Cerebellar cortex (tissue), 1 donor: ENCODE results near the gene AMHR2.
A peak's percentile ranks its signal among the peaks of the same experiment; 100 is the strongest.

Experiments
- DNase-seq: peaks from one replicate; pipeline ENCODE4 v3.0.0-alpha.2; 2015; ENCODE audit warnings: low spot score

The AMHR2 gene

DNA sequence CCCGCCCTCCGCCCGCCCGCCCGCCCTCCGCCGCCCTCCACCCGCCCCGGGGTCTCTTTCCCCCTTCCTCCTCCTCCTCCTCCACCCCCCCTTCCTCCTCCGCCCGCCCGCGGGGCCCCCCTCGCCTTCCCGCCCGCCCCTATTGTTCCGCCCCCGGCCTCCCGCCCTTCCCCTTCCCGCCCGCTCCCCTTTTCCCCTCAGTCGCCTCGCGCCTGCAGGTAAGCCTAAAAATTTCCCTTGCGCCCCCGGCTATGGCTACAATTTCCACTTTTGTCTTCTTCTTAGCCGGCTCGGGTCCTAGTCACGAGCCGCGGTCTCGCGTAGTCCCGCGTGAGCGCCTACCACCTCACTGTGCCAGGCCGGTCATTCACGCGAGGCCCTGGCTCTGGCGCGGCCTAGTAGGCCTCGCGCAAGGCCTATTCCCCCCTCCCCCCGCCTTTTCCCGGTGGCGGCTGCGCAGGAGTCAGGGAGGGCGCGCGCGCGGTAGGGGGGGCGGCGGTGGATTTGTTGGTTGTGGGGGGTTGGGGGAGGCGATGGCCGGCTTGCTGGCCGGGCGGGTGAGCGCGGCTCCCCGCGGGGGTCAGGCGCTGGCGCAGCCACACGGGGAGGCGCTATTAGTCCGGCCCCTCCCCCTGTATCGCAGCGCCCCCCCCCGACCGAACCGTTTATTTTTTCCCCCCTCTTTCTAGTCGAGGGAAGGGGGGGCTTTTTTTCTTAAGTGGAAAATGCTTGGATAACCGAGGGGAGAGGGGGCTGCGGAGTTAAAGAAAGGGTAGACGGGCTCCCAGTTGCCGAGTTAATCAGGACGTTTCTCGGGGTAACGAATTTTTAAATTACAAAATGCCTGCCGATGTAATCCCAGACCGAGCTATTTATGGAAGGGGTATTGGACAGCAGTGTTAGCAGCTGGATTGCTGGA is 28.8 kb downstream of the AMHR2 start:
- peak; percentile 72 for DNase-seq

DNA sequence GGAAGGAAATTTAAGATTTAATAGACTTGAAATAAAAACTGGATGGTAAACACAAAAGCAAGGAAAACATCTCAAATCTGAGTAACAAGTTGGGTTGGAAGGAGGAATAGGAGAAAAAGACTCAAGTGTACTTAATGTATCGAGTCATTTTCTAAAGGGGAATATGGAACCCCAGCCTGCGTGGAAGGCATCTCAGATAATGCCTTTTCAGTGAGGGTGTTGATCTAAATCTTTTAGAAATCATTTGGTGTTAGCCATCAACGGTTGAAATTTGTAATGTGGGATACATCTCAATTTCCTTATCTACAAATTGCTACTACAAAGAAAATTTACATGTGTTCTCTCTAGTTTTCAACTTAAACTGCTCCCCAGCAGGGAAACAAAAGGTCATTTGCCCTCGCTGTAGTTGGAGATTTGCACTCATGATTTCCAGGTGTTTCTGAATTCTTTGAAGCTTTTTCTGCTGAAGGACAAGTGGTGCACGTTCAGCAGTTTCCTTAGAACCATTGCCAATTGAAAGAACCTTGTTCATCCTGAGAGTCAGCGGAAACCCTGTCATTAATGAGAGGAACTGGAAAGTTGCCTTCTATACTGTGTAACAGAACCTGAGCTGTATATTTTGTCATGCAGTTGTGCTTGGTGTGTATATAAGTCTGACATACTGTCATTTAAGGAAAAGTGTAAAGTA is 30.4 kb downstream of the AMHR2 start:
- DNase-seq = no peak

DNA sequence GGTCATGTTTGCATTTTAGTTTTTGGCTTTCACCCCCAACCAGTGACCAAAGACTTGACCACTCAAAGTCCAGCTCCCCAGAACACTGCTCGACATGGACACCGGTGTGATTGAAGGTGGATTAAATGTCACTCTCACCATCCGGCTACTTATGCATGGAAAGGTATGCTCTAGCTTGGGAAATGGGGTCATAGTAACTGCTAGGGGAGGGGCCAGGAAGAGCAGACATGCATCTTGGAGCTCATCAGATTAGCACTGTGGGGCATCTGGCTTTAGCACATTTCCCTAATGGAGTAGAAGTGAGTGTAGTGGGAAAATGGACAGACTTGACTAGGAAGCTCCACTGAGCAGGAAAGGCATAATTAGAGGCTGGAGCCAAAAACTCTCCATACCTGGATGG is 31.1 kb downstream of the AMHR2 start:
- DNase-seq = peak; percentile 96

DNA sequence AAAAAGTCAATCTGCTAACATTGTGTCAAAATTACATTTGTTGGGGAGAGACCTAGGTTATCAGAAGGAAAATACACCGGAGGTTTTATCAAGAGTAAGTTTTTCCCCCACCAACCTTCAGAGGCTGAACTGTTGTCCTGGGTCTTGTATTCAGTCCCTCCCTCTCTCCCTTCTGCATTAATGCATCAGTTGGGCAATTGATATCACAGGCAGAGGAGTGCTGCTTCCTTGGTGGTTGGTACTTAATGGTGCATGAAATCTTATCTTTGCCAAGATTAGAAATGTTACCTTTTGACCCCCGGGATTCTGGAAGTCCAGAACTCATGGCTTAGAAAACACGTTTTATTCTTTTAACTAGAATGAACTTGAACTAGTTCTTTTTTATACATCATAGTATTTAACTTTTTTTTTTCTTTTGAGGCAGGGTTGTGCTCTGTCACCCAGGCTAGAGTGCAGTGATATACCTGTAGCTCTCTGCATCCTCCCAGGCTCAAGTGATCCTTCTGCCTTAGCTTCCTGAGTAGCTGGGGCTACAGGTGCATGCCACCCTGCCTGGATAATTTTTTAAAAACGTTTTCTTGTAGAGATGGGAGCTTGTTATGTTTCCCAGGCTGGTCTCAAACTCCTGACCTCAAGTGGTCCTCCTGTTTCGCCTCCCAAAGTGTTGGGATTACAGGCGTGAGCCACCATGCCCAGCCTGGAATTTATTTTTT is 33.2 kb downstream of the AMHR2 start:
- DNase-seq = no peak

DNA sequence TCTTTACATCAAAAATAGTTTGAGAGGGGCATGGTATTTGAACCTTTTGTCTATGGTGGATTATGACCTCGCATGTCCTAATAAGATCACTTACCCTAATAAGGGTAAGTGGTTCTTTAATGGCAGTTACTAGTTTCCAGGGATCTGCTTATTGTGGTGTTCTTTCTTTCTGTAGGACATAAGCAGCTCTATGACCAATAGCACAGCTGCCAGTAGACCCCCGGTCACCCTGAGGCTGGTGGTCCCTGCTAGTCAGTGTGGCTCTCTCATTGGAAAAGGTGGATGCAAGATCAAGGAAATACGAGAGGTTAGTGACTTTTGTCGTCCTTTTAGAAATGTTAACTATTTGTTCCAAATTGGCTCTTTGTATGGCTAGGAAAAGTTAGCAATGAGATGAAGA is 35.4 kb downstream of the AMHR2 start:
- DNase-seq = no peak

DNA sequence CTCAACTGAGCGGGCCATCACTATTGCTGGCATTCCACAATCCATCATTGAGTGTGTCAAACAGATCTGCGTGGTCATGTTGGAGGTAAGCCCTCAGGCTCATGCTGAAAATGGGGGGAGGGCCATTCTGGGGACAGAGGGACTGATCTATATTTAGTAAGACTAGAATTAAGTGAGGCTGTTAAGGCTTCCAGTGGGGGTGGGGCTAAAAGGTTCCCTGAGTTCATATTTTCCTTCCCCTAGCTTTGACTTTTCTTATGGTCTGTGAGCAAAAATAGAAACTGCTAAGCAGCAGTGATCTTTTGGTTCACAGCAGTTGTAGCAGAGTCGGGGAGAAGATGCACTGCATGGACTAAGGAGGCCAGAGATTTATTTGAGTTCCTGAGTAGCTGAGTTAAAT is 37.4 kb downstream of the AMHR2 start:
- no peak for DNase-seq

DNA sequence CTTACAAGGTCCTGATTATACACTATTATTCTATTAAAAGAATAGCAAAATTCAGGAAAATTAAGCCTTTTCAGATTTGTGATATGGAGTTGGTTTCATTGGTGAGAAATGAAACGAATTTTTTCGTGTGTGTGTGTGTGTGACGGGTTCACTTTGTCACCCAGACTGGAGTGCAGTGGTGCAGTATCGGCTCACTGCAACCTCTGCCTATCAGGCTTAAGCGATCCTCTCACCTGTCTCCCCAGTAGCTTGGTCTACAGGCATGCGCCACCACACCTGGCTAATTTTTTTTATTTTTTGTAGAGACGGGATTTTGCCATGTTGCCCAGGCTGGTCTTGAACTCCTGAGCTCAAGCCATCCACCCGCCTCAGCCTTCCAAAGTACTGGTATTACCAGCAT is 37.9 kb downstream of the AMHR2 start:
- no peak for DNase-seq

DNA sequence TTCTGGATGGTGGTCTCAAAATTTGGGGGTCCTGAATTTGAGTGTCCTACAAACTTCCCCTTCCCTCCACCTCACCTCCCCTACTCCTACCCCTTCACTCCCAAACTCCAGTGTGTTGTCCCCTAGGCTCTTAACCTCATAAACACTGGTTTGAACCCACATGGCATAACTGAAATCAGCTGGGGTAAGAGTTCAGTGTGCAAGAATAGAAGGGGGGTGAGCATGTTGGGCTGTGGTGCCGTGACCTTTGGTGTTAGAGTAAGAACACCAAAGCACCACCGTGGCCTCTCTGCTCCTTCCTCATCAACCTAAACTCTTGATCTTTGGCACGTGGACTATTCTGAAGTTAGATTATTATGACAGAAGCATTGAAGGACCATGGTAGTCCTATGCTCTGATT is 39.3 kb downstream of the AMHR2 start:
- DNase-seq = no peak

DNA sequence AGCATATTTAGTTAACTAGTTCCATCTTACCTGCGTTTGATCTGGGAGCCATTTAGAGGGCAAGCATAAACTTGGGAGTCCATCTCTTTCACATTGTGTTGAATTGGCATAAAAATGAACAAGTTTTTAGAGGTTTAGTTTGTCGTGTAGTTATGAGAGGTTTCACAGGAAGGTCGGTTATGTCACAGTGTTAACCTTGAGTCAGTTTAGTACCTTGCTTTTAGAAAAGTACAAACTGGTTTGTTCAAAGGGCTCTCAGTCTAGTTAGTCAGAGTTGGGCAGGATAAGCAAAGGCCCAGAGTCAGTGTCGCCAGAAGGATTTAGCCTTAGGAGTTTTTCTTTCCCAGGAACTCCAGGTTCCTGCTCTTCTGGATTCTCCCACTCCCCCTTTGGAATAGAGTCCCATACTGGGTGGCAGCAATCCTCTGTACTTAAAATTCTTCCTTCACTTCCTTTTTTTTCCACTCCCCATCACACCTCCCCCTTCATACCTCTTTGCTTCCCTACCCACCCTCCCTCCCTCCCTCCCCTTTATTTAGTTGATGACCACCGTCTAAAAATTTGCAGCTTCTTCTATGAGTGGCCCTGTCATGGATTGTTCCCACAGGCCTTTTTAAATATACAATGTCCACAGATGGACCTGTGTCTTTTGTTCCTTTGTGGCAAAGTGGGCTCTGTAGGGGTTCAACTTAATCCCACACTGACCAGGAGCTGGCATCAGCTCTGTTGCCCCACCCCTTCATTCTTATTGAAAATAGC is 40.3 kb downstream of the AMHR2 start:
- no peak for DNase-seq

DNA sequence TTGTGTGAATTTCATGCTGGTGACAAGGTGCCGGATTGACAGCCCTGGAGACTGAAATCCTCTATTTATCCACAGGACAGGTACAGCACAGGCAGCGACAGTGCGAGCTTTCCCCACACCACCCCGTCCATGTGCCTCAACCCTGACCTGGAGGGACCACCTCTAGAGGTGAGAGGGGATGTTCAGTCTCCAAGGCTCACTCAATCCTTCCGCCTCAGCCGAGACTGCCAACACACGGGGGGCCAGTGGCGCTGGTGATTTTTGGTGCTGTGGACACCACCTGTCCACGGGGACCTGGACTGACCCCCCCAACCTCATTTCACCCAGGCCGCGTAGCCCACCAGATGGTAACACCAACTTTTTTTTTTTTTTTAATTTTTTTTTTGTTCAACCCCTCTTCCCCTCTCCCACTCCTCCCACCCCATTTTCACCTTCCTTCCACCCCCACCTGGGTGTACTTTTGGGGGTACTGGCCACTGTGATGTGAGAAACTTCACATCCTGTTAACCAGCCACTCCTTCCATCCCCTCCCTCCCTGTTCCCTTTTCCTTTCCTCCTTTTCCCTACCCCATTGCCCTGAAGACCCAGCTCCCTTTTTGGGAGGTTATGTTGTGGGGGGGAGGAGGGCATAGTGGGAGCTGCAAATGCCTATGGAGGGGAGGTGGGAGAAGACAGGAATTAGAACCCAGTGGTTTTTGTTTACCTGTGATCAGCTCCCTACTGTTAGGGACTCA is 41.2 kb downstream of the AMHR2 start:
- DNase-seq = no peak

DNA sequence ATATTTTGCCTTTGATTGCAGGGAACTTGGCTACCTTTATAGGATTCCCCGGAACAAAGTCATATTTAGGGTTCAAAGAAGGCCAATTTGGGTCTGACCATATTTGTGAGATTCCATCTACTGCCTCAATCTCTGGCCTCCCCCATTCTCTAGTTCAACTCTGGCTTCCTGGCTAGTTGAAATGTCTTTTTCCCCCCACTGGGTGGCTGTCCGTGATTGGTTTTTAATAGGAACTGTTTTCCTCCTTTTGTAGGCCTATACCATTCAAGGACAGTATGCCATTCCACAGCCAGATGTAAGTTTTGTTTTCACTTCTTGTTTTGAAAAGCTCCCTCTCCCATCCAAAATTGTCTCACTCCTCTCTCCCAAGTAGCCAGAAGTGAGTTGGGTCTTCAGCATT is 42.0 kb downstream of the AMHR2 start:
- DNase-seq = no peak

DNA sequence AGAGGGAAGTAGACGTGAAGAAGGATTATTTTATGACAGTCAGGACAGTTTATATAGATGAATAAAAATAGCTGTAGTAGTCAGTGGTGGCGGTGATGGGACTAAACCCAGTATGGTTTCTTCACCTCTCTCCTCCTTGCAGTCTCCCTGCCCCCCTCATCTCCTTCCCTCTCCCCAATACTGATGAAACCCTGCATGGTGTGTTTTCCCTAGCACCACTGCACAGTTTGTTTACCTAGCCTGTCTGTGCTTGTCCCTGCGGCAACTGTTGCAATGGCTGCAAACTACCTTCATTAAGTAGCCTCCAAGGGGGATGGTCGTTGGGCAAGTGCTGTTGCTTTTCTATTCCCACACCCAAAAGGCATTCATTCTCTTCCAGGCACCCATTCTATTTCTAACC is 43.0 kb downstream of the AMHR2 start:
- no peak for DNase-seq

DNA sequence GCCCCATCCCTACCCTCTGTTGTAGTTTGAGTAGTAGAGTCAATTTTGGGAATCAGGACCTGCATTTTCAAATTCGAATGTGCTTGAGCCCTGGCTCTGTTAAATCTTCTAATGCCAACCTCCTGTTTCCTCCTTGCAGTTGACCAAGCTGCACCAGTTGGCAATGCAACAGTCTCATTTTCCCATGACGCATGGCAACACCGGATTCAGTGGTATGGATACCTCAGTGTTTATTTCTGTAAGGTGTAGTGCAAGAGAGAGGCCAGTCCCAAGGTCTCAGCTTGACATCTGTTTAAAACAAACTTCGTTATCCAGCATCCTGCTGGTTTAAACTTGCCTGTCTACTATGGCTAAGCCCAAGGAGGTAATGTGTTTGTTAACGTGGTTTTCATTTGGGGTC is 43.4 kb downstream of the AMHR2 start:
- no peak for DNase-seq

DNA sequence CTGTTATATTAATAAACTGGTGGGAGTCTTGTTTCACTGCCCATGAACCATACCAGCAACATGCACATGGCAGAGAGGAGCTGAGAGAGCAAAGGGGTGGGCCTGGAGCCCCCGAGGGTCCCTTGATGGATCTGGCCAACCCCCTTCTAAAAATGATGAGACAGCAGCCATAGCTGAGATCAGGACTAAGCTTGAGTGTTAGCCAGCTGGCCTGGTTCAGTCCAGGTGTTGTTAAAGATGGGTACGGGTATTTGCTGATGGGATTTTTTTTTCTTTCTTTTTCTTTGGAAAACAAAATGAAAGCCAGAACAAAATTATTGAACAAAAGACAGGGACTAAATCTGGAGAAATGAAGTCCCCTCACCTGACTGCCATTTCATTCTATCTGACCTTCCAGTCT is 44.2 kb downstream of the AMHR2 start:
- no peak for DNase-seq

DNA sequence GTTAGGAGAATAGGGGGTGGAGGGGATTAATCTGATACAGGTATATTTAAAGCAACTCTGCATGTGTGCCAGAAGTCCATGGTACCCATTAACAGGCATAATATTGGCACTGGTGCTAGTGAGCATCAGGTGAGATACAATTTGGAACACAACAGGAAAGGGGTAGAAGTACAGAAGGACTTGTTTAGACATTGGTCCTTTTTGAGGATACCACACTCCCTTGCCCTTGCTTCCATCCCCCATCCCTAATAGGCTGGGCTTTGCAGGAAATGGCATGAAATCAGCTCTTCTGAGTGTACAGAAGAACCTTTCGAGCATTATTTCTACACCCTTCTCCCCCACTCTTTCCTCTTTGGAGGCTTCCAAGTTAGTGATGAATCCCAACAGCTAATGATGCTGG is 44.6 kb downstream of the AMHR2 start:
- no peak for DNase-seq

DNA sequence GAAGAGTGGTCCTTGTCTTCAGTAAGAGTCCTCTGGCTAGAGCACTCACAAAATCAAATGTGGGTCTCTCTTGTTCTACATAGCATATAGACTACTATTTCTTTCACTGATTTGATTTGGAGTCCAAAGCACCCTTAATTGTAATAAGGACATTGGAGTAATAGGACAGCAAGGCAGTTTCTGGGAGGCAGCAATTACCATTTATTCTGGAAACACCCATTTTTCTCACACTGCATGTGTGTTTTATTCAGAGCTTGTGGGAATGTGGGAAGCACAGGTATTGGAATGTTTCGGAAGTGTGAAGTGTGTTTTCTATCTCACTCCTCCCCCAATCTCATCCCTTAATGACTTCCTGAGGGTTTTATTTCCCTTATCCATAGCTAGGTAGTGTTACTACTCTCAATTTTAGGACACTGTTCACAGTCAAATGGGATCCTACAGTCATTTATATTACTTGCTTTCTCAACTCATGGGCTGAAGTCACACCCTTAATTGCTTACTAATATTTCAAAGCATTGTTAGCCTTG is 48.5 kb downstream of the AMHR2 start:
- DNase-seq = no peak

DNA sequence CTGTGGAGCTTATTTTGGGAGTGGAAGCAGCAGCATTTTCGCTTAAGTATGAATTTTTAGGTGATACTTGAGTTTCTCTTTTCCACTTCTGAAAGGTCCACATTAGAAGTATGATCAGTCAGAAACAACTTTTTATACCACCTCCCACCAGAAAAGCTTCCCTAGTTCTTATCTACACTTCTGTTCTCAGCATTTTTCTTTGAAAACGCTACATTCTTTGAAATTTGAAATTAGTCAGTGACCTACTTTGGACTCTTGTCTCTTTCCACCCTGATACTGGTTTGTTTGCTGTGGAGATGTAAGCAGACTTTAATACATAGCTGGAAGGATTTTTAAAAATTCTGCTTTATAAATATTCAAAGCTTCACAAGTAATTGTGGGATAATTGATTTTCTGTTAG is 50.4 kb downstream of the AMHR2 start:
- DNase-seq = no peak

DNA sequence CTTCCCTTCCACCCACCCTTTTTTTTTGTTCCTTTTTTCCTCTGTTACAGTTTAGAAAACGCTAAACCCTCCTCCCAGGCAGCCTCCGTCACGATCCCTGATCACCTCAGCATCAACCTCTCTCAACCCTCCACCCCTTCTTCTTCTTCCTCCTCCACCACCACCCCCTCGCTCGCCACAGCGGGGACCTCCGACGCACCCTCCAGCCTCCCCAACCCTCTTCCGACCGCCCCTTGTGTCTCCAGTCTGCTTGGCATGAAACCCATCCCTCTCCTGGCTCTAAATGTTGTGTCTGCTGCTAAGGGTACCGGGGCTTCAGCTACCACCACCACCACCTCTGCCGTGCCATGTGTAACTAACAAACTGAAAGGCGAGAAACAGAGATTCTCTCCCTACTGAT is 51.2 kb downstream of the AMHR2 start:
- no peak for DNase-seq

DNA sequence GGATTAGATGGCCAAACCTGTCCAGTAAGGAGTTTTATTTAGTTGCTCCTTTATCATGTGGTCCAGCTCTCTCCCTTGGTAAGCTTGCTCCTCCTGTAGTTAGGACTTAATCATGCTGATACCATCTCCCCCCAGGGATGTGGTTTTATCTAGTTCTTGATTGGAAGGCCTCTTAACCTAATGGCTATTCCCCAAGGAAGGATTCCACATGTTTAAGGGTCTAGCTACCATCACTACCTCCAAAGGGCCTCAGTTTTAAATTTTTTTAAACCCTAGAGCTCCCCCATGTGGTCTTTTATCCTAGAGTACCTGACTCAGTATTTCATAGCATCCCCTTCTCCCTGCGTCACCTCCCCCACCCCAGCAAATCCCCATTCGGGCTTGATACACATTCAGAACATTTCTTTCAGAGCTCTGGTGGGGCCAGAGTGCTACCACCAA is 53.1 kb downstream of the AMHR2 start:
- peak; percentile 69 for DNase-seq

DNA sequence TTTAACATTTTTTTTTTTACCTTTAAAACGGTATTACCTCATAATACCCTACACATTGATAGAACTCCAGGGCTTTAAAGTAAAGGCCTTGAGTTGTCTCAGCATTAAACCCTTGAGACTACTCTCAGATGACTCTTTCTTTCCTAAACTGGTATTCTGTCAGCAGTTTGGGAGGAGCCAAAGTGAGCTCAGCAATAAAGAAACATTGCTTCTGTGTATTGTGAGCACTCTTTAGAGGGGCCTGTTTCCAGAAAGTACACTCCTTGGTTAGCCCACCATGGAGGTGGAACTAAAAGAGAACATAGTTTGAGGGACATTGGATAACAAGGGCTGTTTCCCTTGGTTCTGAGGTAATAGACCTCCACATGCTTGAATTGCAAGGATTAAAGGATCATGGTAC is 55.2 kb downstream of the AMHR2 start:
- DNase-seq = no peak

DNA sequence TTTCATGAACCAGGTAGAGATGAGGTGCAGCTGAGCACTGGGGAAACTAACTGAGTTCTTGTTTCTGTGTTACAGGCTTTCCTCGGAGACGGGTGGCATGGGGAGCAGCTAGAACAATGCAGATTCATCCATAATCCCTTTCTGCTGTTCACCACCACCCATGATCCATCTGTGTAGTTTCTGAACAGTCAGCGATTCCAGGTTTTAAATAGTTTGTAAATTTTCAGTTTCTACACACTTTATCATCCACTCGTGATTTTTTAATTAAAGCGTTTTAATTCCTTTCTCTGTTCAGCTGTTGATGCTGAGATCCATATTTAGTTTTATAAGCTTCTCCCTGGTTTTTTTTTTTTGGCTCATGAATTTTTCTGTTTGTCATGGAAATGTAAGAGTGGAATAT is 55.7 kb downstream of the AMHR2 start:
- DNase-seq = no peak
